SJCRH30 (cell line): Measurements from ENCODE around the gene EFHB. TPM values are rescaled to one million over a fixed set of nuclear protein-coding genes. Genes with fewer than 3 reads are reported as not detected.

Experiments
- total RNA-seq: library from RNA; depleted of rRNA; stranded (reverse); fragments of >200 nt; shearing (Covaris generic); gene quantifications from 2 replicates; pipeline ENCODE4 v1.2.3, GENCODE V29; 2014; rRNA removed

The EFHB gene
- total RNA-seq, 1 experiment from 2014 or later = not detected

Other genes starting within 250 kb of the EFHB start
- 21.0 and 21.9 TPM in 2 replicates for gene RAB5A, start 12.9 kb upstream of the EFHB start, total RNA-seq
- not detected in 2 replicates for gene PP2D1, start 78.0 kb upstream of the EFHB start, total RNA-seq
- 5.0 and 5.3 TPM in 2 replicates for gene KAT2B, start 106.2 kb upstream of the EFHB start, total RNA-seq